Muscle of leg (tissue), 11 donors: ENCODE measurements around the gene PHF11. TPM values are rescaled to one million over a fixed set of nuclear protein-coding genes. Genes with fewer than 3 reads are reported as not detected.
"Not testable (repeated sequence)": the region's sequence is repeated elsewhere in the genome, so short reads cannot be mapped to it uniquely, and the experiment has no call there.

Source experiments
- DNase-seq: peaks from one replicate; pipeline ENCODE4 v3.0.0; 2013
- H3K27ac ChIP-seq: one replicate; pipeline ENCODE4 v1.5.1; 2013; ENCODE audit warnings: mild to moderate bottlenecking, low read length, control low read depth
- H3K27me3 ChIP-seq: one replicate; pipeline ENCODE4 v1.6.1; 2013; ENCODE audit warnings: low read length; ENCODE audit not compliant: control insufficient read depth, insufficient read depth
- H3K36me3 ChIP-seq: one replicate; pipeline ENCODE4 v1.6.1; 2013; ENCODE audit warnings: low read length; ENCODE audit not compliant: control insufficient read depth, insufficient read depth
- H3K4me1 ChIP-seq: one replicate; pipeline ENCODE4 v1.6.1; 2013; ENCODE audit warnings: low read length; ENCODE audit not compliant: control insufficient read depth, insufficient read depth
- H3K4me3 ChIP-seq: one replicate; pipeline ENCODE4 v1.5.1; 2013; ENCODE audit warnings: low read length, control low read depth
- H3K9me3 ChIP-seq: replicated peaks from 2 replicates; pipeline ENCODE4 v1.6.1; 2013; ENCODE audit warnings: low read depth, low read length; ENCODE audit not compliant: control insufficient read depth
- WGBS: methylation state at CpG from one replicate; pipeline ENCODE4 v1.1.5; 2013; ENCODE audit warnings: missing lambda C conversion rate; ENCODE audit not compliant: insufficient coverage; 5-methylcytosine and 5-hydroxymethylcytosine counted together
- polyA plus RNA-seq, 8 donors: library from polyadenylated mRNA; unstranded; fragments of 120-200 nt; gene quantifications; one replicate each; pipeline versions ENCODE4 v1.2.1 to v1.2.3, GENCODE V29; 2013; ENCODE audit warnings: inconsistent platforms in 1 of 8, low replicate concordance in 1 of 8; ENCODE audit not compliant: insufficient read length in 8 of 8, insufficient read depth in 1 of 8
- total RNA-seq: library from RNA; stranded (reverse); fragments of 120-200 nt; gene quantifications from one replicate; pipeline ENCODE4 v1.2.4, GENCODE V29; 2013

The PHF11 gene
- total and polyA plus RNA-seq, 9 donors = 13.7 to 26.7 (median 17.4) TPM

DNA sequence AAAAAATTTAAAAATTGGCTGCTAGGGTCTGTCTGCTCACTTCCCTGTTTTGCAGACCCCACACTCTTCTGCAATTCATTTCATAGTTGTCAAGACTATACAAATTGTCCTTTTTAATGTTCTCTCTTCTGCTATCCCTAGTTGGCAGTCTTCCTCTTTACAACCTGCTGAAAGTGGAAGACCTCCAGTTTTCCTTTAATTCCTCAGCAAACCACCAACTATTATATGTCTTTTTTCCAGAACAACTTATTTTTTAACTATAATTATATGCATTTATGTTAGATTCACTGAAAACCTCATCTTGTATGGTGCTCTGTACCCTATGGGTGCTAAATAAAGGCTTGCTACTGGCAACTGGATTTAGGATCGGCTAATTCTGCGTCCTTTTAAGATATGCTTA, 1.1 kb upstream of the PHF11 start:
- H3K4me3 ChIP-seq = peak overlapping the region; percentile 66
- no peaks in the 10 kb centered on the region for H3K9me3 ChIP-seq
- WGBS = no CpG with 5 or more reads among the region's 2 CpGs
- peak; percentile 25 for DNase-seq
- peak overlapping the region; percentile 97 for H3K27ac ChIP-seq
- H3K4me1 ChIP-seq = peaks cover 5% of the 10 kb centered on the region
- peaks cover 7% of the 10 kb centered on the region for H3K36me3 ChIP-seq
- H3K27me3 ChIP-seq = no peaks in the 10 kb centered on the region

DNA sequence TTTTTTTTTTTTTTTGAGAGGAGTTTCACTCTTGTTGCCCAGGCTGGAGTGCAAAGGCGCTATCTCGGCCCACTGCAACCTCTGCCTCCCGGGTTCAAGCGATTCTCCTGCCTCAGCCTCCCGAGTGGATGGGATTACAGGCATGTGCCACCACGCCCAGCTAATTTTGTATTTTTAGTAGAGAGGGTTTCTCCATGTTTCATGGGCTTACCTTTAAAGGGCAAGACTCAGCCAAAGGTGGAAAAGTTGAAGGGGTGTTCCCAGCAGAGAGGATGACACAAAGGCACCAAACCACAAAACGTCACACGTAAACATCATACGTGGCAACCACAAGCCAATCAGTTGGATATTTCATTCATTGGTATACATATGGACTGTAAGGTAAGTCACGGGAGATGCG, 1.1 kb downstream of the PHF11 start:
- 70% methylated on average over 2 of the region's 11 CpGs for WGBS
- not testable (repeated sequence) for H3K27me3 ChIP-seq, H3K4me1 ChIP-seq, H3K9me3 ChIP-seq, H3K4me3 ChIP-seq, H3K36me3 ChIP-seq
- peak overlapping the region; percentile 24 for H3K27ac ChIP-seq
- DNase-seq = peak; percentile 19

DNA sequence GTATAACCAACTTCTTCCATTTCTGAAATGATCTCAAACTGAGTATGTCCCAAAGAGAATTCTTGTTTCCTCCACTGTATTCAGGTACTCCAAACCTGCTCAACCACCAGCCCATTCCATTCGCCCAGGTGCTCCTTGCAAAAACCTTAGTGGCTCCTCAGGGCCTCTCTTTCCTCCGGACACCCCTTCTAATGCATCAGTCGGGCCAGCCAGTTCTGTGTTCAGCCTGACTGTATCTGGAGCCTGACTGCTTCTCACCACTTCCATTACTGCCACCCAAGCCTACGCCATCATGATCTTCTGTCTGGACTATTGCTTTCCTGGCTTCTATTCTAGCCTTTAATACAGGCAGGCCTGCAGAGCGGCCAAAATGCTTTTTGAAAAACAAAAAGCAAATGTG, 1.5 kb downstream of the PHF11 start:
- Histone ChIP-seq H3K4me3 (no peak overlapping the region), H3K4me1 (peaks cover 5% of the 10 kb centered on the region), H3K9me3 (no peaks in the 10 kb centered on the region), H3K36me3 (peaks cover 7% of the 10 kb centered on the region), H3K27ac (peak overlapping the region; percentile 4), H3K27me3 (no peaks in the 10 kb centered on the region)
- 72% methylated on average over 5 of the region's 5 CpGs for WGBS
- DNase-seq = peak; percentile 10

DNA sequence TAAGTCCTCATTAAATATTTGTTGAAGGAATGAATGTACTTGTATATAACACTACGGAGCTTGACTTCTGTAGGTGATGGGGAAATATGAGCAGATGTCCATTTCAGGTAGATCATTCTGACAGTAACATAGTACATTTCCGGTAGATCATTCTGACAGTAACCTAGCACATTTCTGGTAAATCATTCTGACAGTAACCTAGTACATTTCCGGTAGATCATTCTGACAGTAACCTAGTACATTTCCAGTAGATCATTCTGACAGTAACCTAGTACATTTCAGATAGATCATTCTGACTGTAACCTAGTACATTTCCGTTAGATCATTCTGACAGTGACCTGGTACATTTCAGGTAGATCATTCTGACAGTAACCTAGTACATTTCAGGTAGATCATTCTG, 2.5 kb downstream of the PHF11 start:
- WGBS = 88% methylated on average over 2 of the region's 4 CpGs
- DNase-seq = no peak
- H3K27me3 ChIP-seq = no peaks in the 10 kb centered on the region
- no peaks in the 10 kb centered on the region for H3K9me3 ChIP-seq
- H3K36me3 ChIP-seq = peaks cover 7% of the 10 kb centered on the region
- H3K4me3 ChIP-seq = no peak overlapping the region
- no peak overlapping the region for H3K27ac ChIP-seq
- H3K4me1 ChIP-seq = peaks cover 5% of the 10 kb centered on the region

DNA sequence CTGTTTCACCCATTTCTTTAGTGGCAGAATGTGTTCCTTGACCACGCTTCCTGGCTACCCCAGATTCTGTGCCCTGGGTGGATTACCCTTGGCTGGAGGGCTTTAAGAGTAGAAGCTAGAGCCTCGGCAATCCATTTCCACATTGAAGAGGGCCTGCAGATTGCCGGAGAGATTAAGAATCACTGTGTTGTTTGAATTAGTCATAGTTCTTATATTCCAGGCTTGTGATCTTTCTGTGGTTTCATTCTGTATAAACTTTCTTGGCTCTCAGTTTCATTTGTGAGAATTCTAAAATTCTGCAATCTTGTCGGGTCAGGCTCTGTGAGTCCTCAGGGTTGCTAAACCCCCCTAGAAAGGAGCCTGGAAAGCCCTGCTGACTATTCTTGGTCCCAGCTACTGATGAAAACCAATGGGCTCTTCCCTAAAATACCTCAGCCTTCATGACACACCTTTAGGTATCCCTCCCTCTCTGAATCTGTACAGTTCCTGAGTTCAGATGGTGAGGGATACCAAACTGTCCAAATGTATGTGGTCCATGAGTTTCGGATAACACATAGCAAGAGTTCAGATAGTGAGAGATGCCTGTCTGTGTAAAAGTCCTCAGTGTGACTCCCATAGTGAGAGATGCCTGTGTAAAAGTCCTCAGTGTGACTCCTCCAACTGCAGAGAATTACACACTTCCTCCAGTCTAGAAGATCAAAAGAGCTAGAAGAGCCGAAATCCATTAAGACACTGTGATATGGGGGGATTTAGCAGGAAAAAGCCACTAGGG, 4.3 kb downstream of the PHF11 start:
- Histone ChIP-seq H3K27ac (no peak overlapping the region), H3K4me3 (no peak overlapping the region), H3K27me3 (no peaks in the 10 kb centered on the region), H3K9me3 (no peaks in the 10 kb centered on the region), H3K4me1 (peaks cover 5% of the 10 kb centered on the region), H3K36me3 (peaks cover 7% of the 10 kb centered on the region)
- no peak for DNase-seq
- no CpG with 5 or more reads among the region's 6 CpGs for WGBS

DNA sequence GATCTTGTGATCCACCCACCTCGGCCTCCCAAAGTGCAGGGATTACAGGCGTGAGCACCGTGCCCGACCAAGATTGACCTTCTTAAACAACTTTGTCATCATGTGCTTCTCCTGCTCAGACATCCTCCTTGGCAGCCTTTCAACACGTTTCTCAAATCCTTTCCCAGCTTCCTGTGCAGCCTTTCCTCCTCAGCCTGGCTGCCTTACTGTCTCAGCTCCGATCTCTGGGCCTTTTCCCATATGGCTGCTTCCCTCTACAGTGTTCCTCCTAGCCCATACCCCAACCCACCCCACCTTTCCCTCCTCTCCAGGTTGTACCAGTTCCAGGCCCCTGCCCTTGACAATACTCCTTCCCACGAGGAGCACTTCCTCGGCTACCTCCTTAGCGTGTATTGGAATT, 7.2 kb downstream of the PHF11 start:
- Histone ChIP-seq H3K4me1 (no peaks in the 10 kb centered on the region), H3K27ac (no peak overlapping the region), H3K9me3 (no peaks in the 10 kb centered on the region), H3K36me3 (peaks cover 9% of the 10 kb centered on the region), H3K27me3 (no peaks in the 10 kb centered on the region), H3K4me3 (no peak overlapping the region)
- DNase-seq = peak; percentile 52
- WGBS = 39% methylated on average over 9 of the region's 9 CpGs

DNA sequence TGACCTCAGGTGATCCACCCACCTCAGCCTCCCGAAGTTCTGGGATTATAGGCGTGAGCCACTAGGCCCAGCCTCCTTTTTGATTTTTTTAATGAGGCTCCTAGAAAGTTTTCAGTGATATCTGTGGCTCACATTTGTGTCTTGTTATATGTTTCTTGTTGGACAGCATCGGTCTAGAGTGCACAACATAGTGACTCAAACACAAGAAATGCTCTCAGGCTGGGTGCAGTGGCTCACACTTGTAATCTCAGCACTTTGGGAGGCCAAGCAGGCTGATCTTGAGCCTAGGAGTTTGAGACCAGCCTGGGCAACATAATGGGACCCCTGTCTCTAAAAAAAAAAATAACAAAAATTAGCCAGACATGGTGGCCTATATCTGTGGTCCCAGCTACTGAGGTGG, 8.2 kb downstream of the PHF11 start:
- Histone ChIP-seq H3K9me3 (no peaks in the 10 kb centered on the region), H3K36me3 (peaks cover 6% of the 10 kb centered on the region), H3K27ac (no peak overlapping the region), H3K4me3 (no peak overlapping the region), H3K4me1 (no peaks in the 10 kb centered on the region), H3K27me3 (no peaks in the 10 kb centered on the region)
- no peak for DNase-seq
- 100% methylated on average over 1 of the region's 3 CpGs for WGBS

DNA sequence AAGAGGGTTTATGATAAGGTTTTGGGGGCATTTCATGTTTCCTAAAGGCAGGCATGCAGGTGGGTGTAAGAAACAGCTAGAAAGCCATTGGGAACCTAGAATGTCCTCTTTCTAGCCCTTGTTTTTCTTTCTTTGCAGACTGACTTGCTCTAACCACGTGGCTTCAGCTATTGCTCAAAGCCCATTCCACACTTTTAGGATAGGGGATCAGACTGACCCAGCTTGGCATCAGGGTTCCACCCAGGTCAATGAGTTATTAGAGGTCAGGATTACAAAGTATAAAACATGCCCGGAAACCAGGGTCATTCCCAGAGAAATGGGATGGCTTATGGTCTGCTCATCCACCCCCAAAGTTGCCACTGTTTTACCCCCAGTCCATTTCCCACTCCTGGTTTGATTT, 16.8 kb downstream of the PHF11 start:
- Histone ChIP-seq H3K36me3 (peaks cover 32% of the 10 kb centered on the region), H3K4me1 (no peaks in the 10 kb centered on the region), H3K4me3 (no peak overlapping the region), H3K27me3 (no peaks in the 10 kb centered on the region), H3K9me3 (no peaks in the 10 kb centered on the region), H3K27ac (no peak overlapping the region)
- no CpG with 5 or more reads among the region's 2 CpGs for WGBS
- DNase-seq = no peak

DNA sequence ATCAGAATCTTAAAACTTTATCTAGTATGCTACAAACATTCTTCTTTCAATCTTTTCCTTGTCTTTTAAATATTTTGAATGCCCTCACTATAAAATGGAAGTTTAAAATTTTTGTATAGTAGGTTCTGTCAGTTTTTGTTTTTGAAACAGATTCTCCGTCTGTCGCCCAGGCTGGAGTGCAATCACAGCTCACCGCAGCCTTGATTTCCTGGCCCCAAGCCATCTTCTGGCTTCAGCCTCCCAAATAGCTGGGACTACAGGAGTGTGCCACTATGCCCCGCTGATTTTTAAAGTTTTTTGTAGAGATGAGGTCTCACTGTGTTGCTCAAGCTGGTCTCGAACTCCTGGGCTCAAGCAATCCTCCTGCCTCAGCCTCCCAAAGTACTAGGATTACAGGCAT, 20.7 kb downstream of the PHF11 start:
- no peak overlapping the region for H3K27ac ChIP-seq
- 100% methylated on average over 1 of the region's 5 CpGs for WGBS
- peaks cover 34% of the 10 kb centered on the region for H3K36me3 ChIP-seq
- H3K9me3 ChIP-seq = no peaks in the 10 kb centered on the region
- DNase-seq = no peak
- H3K4me1 ChIP-seq = no peaks in the 10 kb centered on the region
- H3K4me3 ChIP-seq = no peak overlapping the region
- no peaks in the 10 kb centered on the region for H3K27me3 ChIP-seq

DNA sequence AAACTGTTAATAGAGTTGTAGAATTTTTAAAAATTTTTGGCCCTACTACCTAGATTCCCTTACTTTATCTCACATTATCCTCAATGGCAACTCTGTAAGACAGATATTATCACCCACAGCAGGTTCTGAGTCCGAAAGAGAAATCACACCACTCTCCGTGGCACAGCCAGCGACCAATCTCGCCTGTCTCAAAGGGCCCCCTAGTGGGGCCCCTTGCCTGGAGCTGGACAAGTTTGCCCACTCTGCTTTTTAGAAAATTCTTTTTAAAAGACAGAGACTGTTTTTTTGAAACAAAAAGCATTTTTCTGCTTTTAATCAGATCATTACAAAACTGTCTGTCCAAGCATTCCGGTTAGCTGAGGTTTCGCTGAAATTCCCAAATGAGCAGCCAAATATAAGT, 21.7 kb downstream of the PHF11 start:
- WGBS = 61% methylated on average over 3 of the region's 6 CpGs
- Histone ChIP-seq H3K27me3 (no peaks in the 10 kb centered on the region), H3K27ac (no peak overlapping the region), H3K4me3 (no peak overlapping the region), H3K9me3 (no peaks in the 10 kb centered on the region), H3K36me3 (peaks cover 34% of the 10 kb centered on the region), H3K4me1 (no peaks in the 10 kb centered on the region)
- DNase-seq = no peak

DNA sequence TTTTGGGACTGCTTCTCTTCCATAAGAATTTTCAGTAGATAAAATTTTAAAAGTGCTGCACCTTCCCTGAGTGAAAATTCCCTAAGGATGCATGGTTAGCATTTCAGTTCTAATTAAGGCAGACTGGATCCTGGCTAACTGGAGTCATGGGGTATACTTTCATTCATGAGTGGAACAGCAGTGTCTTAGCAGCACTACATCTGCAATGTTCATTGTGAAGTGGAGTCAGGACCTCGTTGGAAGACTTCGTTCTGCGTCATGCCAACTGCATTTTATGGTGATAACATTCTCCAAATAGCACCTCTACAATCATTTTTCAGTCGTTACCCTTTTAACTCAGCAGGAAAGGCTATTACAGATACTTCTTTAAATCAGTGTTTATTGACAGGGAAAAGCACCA, 25.5 kb downstream of the PHF11 start:
- Histone ChIP-seq H3K27ac (no peak overlapping the region), H3K9me3 (no peaks in the 10 kb centered on the region), H3K27me3 (no peaks in the 10 kb centered on the region), H3K36me3 (peaks cover 7% of the 10 kb centered on the region), H3K4me3 (no peak overlapping the region), H3K4me1 (no peaks in the 10 kb centered on the region)
- 80% methylated on average over 1 of the region's 4 CpGs for WGBS
- DNase-seq = no peak
